Tibial nerve (tissue), 4 donors: ENCODE data around the gene TNFAIP8.

Experiments
- EP300 ChIP-seq, 2 donors: sonication (generic); formaldehyde crosslinking; IDR thresholded peaks; one replicate each; pipeline ENCODE4 v1.6.1; 2017; ENCODE audit warnings: antibody characterized with exemption in 2 of 2, mild to moderate bottlenecking in 1 of 2
- TF ChIP-seq, protein P1 (sequence below), 5 experiments: fragments of 200-600 bp in 3 of 5; fragments of 450-650 bp in 2 of 5; sonication (generic) in 3 of 5; IDR thresholded peaks; one replicate each; pipeline ENCODE4 v1.5.1; 2016 to 2019; ENCODE audit warnings: antibody characterized with exemption in 5 of 5, mild to moderate bottlenecking in 3 of 5, moderate library complexity in 2 of 5

GRCh38 chr5:119386596-119387344 lies 31.0 kb downstream of the TNFAIP8 start:
- TF ChIP-seq EP300 (IDR thresholded peaks at IDR 0.05), result no peak
- TF ChIP-seq, protein P1, sequence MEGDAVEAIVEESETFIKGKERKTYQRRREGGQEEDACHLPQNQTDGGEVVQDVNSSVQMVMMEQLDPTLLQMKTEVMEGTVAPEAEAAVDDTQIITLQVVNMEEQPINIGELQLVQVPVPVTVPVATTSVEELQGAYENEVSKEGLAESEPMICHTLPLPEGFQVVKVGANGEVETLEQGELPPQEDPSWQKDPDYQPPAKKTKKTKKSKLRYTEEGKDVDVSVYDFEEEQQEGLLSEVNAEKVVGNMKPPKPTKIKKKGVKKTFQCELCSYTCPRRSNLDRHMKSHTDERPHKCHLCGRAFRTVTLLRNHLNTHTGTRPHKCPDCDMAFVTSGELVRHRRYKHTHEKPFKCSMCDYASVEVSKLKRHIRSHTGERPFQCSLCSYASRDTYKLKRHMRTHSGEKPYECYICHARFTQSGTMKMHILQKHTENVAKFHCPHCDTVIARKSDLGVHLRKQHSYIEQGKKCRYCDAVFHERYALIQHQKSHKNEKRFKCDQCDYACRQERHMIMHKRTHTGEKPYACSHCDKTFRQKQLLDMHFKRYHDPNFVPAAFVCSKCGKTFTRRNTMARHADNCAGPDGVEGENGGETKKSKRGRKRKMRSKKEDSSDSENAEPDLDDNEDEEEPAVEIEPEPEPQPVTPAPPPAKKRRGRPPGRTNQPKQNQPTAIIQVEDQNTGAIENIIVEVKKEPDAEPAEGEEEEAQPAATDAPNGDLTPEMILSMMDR (IDR thresholded peaks at IDR 0.05), result no peak
